HG03378 (cell line): ENCODE data around the gene EHHADH.
"Not testable (repeated sequence)": the region's sequence is repeated elsewhere in the genome, so short reads cannot be mapped to it uniquely, and the experiment has no call there.

Experiments
- ATAC-seq: cut with Tn5 transposase; IDR thresholded peaks from one replicate; pipeline ENCODE4 v1.9.1; 2021; ENCODE audit warnings: mild to moderate bottlenecking, moderate library complexity; ENCODE audit not compliant: unreplicated experiment

The EHHADH gene

DNA sequence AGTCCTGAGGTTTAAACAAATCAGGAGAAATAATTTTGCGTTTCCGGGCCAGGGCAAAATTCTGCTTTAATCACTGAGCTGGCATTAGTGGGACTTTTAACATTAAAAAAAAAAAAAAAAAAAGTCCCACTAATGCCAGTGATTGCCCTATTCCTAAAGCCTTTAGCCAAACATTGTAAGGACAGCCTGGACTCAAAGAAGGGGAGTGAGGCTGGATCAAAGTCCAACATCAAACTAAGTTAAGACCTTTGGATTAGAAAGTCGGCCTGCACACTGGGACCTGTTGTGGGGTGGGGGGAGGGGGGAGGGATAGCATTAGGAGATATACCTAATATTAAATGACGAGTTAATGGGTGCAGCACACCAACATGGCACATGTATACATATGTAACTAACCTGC, 716 bp downstream of the EHHADH start:
- ATAC-seq: not testable (repeated sequence)

DNA sequence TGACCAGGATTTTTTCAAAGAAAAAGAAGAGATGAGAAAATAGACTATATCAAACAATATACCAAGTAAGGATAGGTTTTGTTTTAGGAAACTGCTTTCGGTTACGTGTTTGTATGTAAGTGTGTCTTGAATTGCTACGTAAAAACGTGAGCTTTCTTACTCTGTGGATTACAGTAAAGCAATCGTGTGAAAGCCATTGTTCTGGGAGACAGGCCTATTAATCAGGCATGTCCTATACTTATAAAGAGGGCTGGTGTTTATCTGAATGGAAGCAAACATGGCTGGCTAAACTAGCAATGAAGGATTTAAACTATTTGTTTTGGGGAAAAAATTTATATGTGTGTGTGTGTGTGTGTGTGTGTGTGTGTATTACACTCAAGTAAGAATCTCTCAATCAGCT, 2.6 kb downstream of the EHHADH start:
- no peak for ATAC-seq

DNA sequence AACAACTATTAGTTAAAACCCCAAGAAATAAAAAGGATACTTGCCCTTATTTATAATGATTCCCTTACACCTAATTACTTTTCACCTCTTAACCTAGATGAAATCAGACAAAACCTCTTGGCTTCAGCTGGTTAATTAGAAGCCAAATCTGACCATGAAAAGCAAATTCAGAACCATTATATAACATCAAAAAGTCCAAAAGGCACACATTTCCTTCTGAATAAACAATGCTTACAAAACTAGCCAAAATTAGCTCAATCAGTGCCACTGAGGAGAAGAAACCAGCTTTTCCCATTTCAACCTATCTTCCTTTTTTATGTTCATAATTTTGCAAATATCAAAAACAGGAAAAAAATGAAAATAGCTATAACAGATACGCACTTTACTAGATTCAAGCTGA, 3.2 kb downstream of the EHHADH start:
- ATAC-seq: no peak

DNA sequence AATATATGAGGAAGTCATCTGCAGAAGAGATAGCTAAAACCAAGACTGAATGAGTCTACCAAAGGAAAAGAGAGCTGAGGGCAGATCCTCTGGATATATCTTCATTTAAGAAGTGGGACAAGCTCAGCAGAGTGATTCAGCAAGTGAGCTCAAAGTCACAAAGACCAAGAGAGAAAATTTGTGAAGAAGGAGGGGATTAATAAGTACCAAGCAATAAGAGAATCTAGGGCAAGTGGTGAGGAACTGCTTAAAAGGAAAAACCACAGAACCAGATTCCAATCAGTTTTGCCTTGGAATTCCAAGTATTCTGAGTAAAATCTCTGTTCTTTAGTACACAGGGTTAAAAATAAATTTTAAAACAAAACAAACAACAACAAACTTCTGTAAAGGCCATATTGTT, 3.6 kb downstream of the EHHADH start:
- ATAC-seq: no peak

DNA sequence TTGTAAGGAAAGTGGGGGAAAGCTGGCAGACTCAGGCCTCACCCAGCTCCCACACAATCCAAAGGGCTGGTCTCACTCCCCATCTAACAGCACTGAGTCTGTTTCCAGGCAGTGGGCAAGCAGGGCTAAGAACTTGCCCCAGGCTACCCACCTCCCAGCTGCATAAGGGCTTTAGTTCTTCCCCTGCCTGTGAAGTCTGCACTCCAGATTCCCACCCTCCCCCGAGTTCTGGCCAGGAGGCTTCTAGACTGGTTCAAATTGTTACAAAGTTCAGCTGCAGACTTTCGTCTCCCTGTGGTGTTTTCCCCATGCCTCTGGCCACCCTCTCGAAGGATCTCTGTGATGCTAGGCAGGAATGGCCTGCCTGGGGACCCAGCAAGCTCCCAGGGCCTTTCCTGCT, 11.2 kb downstream of the EHHADH start:
- no peak for ATAC-seq

DNA sequence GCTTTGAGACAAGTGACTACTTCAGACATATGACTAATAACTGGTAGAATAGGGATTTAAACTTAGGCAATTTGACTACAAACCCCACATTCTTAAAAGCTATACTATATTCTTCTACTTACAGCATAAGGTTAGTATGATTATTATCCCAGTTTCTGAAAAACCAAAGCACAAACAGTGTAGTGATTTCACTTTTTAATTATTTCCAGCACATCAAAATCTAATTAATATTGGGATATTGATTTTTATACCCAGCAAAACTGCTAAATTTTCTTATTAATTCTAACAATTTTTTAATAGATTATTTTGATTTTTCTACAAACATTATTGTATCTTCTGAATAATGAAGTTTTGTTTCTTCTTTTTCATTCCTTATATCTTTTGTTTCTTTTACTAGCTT, 16.9 kb downstream of the EHHADH start:
- ATAC-seq: no peak

DNA sequence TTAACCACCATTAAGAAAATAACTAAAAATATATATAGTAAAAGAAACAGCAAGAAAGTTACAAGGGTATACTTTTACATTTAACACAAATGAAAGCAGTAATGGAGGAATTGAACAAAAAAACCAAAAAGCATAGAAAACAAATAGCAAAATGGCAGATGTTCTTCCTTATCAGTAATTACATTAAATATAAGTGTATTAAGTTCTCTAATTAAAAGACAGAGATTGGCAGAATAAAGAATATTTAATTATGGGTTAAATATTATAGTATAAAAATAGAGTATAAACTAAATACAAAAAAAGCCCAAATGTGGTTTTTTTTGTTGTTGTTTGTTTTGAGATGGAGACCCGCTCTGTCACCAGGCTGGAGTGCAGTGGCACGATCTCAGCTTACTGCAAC, 20.5 kb downstream of the EHHADH start:
- no peak for ATAC-seq

DNA sequence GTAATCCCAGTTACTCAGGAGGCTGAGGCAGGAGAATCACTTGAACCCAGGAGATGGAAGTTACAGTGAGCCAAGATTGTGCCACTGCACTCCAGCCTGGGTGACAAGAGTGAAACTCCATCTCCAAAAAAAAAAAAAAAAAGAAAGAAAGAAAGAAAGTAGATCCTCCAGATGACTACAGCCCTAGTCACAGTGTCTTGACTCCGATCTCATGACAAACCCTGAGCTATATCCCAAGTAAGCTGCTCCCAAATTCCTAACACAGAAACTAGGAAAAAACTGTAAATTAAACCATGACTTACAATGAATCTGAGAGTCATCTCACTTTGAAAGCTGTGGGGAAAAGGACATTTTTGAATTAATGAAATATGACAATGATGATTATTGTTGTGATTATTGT, 27.3 kb downstream of the EHHADH start:
- not testable (repeated sequence) for ATAC-seq

DNA sequence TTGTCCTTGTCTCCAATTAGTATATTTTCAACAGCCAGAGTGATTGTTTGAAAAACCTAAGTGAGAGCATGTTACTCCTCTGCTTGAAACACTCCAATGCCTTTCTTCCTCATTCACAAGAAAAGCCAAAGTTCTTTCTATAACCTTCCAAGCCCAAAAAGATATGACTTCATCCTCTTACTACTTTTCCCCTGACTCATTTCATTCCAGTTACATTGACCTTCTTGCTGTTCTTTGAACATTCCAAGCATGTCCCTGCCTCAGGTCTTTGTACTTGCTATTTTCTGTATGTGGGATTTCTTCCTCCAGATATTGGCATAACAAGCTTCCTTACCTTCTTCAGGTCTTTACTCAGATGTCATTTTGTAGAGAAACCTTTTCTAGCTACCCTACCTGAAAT, 28.3 kb downstream of the EHHADH start:
- no peak for ATAC-seq

DNA sequence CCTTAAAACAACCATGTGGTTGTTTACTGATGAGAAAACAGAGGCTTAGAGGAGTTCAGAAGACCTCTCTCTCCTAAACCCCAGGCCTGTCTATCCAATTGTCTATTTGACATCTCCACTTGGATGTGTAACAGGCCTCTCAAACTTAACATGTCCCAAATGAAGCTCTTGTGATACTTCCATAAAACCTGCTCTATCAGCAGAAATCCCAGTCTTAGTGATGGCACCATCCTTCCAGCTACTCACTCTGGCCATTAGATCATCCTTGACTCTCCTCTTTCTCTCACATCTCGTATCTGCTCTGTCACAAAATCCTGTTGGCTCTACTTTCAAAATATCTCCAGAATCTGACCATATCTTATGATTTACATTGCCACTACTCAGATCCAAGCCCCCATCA, 28.8 kb downstream of the EHHADH start:
- no peak for ATAC-seq

DNA sequence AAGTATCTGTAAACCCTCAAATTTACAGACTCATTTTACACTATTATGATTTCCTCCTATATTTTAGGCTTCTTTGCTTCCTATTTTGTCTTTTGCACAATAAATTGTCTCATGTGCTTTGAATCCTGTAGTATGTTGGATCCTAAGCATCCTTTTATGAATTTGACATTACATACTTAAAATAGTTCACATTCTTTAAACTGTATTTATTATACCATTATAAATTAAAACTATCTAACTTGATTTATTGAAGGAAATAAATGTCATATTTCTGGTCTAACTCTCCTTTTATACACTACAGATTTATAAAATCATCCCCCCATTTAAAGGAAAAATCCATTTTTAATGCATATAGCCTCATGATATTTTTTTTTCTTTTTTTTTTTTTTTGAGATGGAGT, 32.6 kb downstream of the EHHADH start:
- no peak for ATAC-seq

DNA sequence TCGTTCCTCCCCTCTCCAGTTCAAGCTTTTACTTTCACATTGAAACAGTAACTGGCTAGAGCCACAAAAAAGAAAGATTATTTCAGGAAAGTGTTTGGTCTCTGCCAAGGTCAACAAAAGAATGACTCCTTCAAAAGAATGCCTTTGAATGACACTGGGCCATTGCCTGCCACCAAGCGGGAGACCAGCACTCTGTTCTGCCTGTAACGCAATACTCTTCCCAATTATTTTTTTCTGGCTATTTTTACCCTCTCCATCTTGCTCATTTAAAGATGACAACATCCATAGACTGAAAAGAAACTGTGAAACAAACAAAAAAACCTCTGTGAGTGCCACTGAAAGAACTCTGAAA, 37.3 kb downstream of the EHHADH start:
- no peak for ATAC-seq

DNA sequence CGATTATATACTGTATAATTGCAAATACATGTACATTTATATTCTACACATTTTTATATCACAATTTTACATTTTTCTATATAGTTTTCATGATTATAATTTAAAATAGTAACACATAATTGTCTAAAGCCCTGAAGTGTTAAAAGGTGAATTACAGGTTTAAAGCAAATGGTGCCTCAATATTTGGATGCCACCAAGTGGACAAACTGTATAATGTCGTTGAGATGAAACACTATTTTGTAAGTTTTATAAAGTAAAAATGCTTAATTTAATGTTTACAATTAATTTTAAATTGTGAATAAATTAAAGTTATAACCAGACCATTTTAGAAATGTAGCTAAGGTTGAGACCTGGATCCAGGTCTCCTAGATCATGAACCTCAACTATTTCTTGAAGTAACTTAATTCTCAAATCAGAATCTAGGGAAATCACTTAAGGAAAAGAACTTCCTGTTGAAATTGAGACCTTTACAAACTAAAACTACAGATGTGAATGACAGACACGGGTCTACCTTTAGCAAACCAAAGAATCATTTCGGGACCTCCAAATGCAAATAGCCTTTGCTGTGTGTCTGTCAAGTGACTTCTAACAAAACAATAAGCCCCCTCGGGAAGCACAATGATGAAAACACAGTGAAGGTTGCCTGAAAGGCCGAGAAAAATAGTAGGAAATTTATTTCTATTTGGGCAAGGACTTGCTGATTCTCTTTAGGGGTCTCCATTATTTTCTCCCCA, 37.8 kb downstream of the EHHADH start:
- no peak for ATAC-seq

DNA sequence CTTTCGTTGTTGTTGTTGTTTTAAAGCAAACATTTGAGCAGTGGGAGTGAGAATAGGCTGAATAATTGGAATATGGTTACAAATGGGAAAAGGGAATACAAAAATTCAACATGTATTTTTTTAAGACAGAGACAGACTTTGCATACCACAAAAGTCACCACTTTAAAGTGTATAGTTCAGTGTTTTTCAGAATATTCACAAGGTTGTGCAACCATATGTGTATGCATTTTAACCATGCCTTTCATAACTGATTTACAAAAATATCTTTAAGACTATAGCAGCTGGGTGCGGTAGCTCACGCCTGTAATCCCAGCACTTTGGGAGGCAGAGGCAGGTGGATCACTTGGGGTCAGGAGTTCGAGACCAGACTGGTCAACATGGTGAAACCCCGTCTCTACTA, 41.3 kb downstream of the EHHADH start:
- ATAC-seq: no peak

DNA sequence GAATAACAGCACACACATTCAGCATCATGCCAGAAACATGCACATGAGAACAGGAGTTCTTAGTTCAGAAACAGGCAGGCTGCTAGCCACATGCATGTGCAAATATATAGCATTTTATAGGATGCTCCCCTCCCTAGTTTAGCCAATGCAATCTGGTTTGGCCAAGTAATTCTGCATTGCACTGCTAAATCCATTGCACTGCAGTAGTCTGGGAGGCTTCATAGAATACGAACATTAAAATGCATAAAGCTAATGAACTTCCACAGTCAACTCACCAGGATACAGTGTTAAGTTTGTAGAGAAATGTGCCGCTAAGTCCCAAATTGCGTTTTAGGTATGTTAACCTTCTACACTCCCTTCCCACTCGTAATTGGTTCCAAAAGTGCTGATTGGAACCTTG, 41.8 kb downstream of the EHHADH start:
- ATAC-seq: no peak

DNA sequence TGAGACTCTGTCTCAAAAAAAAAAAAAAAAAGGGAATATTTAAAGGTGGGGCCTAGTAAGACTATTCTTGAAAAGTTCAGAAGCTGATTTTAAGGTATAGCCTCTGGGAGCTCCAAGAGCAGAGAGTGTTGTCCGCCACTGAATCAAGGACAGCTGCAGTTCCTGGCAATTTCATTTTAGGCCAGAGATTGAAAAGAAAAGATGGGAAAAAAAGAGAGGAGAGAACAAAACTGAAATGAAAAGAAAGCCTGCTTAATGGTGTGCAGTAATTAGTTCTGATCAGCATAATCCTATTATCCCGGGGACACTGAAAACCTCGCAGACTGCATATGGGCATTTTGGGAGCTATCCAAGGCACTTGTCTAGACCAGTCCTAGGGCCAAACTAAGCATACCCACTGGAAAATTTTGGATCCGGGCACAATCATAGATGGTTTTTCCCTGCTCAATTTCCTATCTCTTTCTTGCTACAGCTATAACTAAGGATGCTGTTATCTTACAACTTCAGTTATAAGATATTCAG, 43.2 kb downstream of the EHHADH start:
- no peak for ATAC-seq

DNA sequence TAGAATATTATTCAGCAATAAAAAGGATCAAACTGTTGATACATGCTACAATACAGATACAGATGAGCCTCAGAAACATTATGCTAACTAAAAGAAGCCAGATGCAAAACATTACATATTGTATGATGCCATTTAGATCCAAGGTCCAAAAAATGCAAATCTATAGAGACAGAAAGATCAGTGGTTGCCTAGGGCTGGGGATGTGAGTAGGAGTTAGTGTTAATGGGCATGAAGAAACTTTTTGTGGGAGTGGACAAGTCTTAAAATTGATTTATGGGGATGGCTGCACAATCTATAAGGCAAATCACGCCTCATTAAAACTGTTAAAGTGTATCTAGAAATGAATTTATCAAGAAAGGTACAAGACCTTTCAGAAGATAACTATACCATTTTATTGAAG, 45.0 kb downstream of the EHHADH start:
- ATAC-seq: no peak

DNA sequence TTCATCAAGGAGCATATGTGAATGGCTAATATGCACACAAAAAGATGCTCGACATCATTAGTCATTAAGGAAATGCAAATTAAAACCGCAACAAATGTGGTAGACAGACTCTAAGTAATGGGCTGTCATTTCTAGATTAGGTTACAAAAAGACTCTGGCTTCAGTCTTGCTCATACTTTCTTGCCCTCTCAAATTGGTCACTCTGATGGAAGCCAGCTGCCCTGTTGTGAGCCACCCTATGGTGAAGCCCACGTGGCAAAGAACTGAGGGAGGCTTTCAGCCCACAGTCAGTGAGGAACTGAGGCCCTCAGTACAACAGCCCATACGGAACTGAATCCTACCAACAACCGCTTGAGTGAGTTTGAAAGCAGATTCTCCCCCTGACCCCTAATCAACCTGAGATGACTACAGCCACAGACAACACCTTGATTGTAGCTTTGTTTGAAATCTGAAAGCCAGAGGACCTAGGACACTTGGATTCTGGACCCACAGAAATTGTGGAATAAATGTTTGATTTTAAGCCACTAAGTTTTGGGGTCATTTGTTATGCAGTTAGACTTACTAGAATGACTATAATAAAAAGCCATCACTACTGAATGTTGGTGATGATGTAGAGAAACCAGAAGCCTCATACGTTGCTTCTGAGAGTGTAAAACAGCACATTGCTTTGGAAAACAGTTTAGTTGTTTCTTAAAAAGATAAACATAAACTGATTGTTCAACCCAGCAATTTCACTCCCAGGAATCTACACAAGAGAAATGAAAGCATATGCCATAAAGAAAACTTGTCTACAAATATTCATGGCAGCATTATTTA, 45.7 kb downstream of the EHHADH start:
- peak; percentile 88 for ATAC-seq

DNA sequence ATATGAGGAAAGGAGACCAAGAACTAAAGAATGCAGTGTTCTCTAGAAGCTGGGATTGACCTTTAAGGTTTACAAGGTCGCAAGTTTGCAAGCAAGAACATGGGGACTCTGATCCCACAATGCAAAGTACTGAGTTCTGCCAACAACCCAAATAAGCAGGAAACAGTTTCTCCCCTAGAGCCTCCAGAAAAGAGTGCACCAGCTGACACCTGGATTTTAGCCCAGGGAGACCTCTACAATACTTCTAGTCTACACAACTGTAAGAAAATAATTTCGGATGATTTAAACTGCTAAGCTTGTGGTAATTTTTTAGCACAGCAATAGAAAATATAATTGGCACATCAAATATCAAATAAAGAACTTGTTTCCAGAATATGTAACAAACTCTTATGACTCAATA, 46.4 kb downstream of the EHHADH start:
- ATAC-seq: no peak

DNA sequence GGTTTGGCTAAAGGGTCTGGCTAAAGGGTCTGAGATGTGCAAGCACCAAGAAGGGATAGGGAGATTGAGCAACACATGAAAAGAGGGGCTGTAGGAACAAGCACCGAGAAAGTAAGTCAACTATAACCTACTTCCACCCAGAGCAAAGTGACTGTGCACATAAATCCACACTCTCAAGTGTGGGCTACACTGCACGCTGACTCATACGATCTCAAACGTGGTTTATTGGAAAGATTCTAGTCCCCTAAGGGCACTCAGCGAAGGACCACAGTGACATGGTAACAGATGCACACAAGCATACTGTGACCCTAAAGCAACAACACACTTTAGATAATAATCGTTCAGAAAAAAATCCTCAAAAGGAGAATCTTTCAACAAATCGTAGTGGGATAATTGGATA, 48.0 kb downstream of the EHHADH start:
- no peak for ATAC-seq

DNA sequence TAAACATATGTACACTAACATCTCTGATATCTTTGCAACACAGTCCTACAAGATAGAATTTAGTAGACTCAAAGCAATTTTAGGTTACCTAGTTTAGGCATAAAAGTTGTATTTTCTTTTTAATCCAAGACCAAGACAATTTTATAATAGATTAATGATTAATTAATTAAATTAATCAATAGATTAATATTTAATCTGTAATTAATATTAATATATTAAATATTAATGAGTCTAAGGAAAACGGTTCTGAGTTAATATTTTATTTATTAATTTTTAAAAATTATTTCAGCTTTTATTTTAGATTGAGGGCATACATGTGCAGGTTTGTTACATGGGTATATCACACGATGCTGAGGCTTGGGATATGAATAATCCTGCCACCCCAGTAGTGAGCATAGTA, 49.0 kb downstream of the EHHADH start:
- no peak for ATAC-seq

DNA sequence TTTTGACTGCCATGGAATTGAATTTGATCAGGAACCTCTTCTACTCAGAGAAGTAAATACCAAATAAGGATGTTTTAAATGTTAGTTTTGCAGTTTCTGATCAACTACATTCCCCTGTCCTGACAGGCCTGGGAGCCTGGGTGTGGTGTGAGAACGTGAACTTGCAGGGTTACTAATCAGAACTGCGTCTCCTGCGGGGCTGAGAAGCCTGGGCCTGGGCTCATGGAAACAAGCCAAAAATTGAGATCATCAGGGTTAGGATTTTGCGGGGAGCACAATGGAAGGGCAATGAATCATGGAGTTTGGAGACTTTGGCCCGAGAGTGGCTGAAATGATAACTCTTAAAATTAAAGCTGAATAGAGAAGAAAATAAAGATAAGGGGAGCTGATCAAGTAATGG, 53.2 kb downstream of the EHHADH start:
- no peak for ATAC-seq
